WTC11 (cell line): ENCODE results near the gene HSD17B14. TPM values are rescaled to one million over a fixed set of nuclear protein-coding genes. Genes with fewer than 3 reads are reported as not detected.

Experiments
- ATAC-seq: fragments of 200-7000 bp; cut with Tn5 transposase; 2 replicates; pipeline ENCODE4 v1.10.0; 2021; ENCODE audit warnings: mild to moderate bottlenecking, moderate library complexity
- CTCF ChIA-PET: fragments of 300-600 bp; sonication (Branson Sonifier 250); formaldehyde crosslinking; loops from one replicate; lab custom pipeline; 2021; ENCODE audit warnings: antibody characterized with exemption; lab: Charles Lee
- POLR2A ChIA-PET: fragments of 350-600 bp; sonication (Branson Sonifier 250); formaldehyde crosslinking; loops from one replicate; lab custom pipeline; 2021; ENCODE audit warnings: antibody characterized with exemption; lab: Charles Lee
- DNase-seq: peaks from one replicate; pipeline ENCODE4 v3.0.0; 2021; ENCODE audit warnings: low spot score
- H3K27ac Mint-ChIP-seq: 2 replicates; pipeline ENCODE4 v1.8.0; 2021; ENCODE audit warnings: mixed read lengths
- H3K27me3 Mint-ChIP-seq: 2 replicates; pipeline ENCODE4 v1.8.0; 2021; ENCODE audit warnings: low read depth, mild to moderate bottlenecking, moderate library complexity, mixed read lengths
- H3K36me3 Mint-ChIP-seq: 2 replicates; pipeline ENCODE4 v1.8.0; 2021; ENCODE audit warnings: mixed read lengths
- H3K4me1 Mint-ChIP-seq: 2 replicates; pipeline ENCODE4 v1.8.0; 2022; ENCODE audit warnings: mixed read lengths
- H3K4me3 Mint-ChIP-seq: 2 replicates; pipeline ENCODE4 v1.8.0; 2021; ENCODE audit warnings: mild to moderate bottlenecking, moderate library complexity, mixed read lengths
- H3K9me3 Mint-ChIP-seq: 2 replicates; pipeline ENCODE4 v1.8.0; 2021; ENCODE audit warnings: mixed read lengths
- CREM ChIP-seq: sonication (generic); formaldehyde crosslinking; IDR thresholded peaks from 2 replicates; pipeline ENCODE4 v1.8.1; 2022; ENCODE audit warnings: mild to moderate bottlenecking, missing genetic modification reagents, moderate library complexity
- CTCF ChIP-seq: fragments of 200-600 bp; IDR thresholded peaks from 2 replicates; pipeline ENCODE4 v1.8.0; 2022; ENCODE audit warnings: antibody characterized with exemption
- FOXK1 ChIP-seq: sonication (generic); formaldehyde crosslinking; IDR thresholded peaks from 2 replicates; pipeline ENCODE4 v1.8.0; 2022; ENCODE audit warnings: mild to moderate bottlenecking, moderate library complexity, missing genetic modification reagents
- GRHL2 ChIP-seq: fragments of 250-450 bp; sonication (Bioruptor Pico); IDR thresholded peaks from 2 replicates; pipeline ENCODE4 v1.8.0; 2022; ENCODE audit warnings: mild to moderate bottlenecking, moderate library complexity; ENCODE audit not compliant: insufficient replicate concordance, severe bottlenecking
- GTF2I ChIP-seq: fragments of 250-450 bp; sonication (Bioruptor Pico); conservative IDR thresholded peaks from 2 replicates; pipeline ENCODE4 v1.4.0; 2021; ENCODE audit warnings: mild to moderate bottlenecking
- JAZF1 ChIP-seq: fragments of 250-450 bp; sonication (Bioruptor Pico); IDR thresholded peaks from 2 replicates; pipeline ENCODE4 v1.9.0; 2021; ENCODE audit warnings: moderate library complexity, mild to moderate bottlenecking, inconsistent platforms
- KAT7 ChIP-seq: sonication (generic); formaldehyde crosslinking; IDR thresholded peaks from 2 replicates; pipeline ENCODE4 v1.8.1; 2023; ENCODE audit warnings: missing genetic modification reagents, mild to moderate bottlenecking, borderline replicate concordance
- MAX ChIP-seq: sonication (generic); formaldehyde crosslinking; IDR thresholded peaks from 2 replicates; pipeline ENCODE4 v1.8.0; 2022; ENCODE audit warnings: mild to moderate bottlenecking, missing genetic modification reagents
- MLX ChIP-seq: sonication (generic); formaldehyde crosslinking; IDR thresholded peaks from 2 replicates; pipeline ENCODE4 v1.8.1; 2023; ENCODE audit warnings: mild to moderate bottlenecking, missing genetic modification reagents, moderate library complexity
- NFYB ChIP-seq: sonication (generic); formaldehyde crosslinking; conservative IDR thresholded peaks from 2 replicates; pipeline ENCODE4 v1.8.0; 2022; ENCODE audit warnings: low read depth, missing genetic modification reagents
- PRDM15 ChIP-seq: sonication (generic); formaldehyde crosslinking; IDR thresholded peaks from 2 replicates; pipeline ENCODE4 v1.8.0; 2022; ENCODE audit warnings: missing genetic modification reagents
- TEAD1 ChIP-seq: sonication (generic); formaldehyde crosslinking; IDR thresholded peaks from 2 replicates; pipeline ENCODE4 v1.8.0; 2022; ENCODE audit warnings: mild to moderate bottlenecking, missing genetic modification reagents
- TEAD4 ChIP-seq: sonication (generic); formaldehyde crosslinking; IDR thresholded peaks from 2 replicates; pipeline ENCODE4 v1.8.0; 2022; ENCODE audit warnings: mild to moderate bottlenecking, missing genetic modification reagents
- ZBTB43 ChIP-seq: sonication (generic); formaldehyde crosslinking; IDR thresholded peaks from 2 replicates; pipeline ENCODE4 v1.8.1; 2023; ENCODE audit warnings: mild to moderate bottlenecking, missing genetic modification reagents
- ZNF121 ChIP-seq: sonication (generic); formaldehyde crosslinking; IDR thresholded peaks from 2 replicates; pipeline ENCODE4 v1.8.0; 2023; ENCODE audit warnings: missing genetic modification reagents
- ZNF263 ChIP-seq: sonication (generic); formaldehyde crosslinking; IDR thresholded peaks from 2 replicates; pipeline ENCODE4 v1.8.1; 2022; ENCODE audit warnings: low read depth, mild to moderate bottlenecking, moderate library complexity, missing genetic modification reagents
- ZNF423 ChIP-seq: fragments of 250-450 bp; sonication (Bioruptor Pico); IDR thresholded peaks from 2 replicates; pipeline ENCODE4 v2.1.2; 2022; ENCODE audit warnings: mild to moderate bottlenecking, moderate library complexity
- ZNF532 ChIP-seq: fragments of 250-450 bp; sonication (Bioruptor Pico); IDR thresholded peaks from 2 replicates; pipeline ENCODE4 v1.9.0; 2021; ENCODE audit warnings: mild to moderate bottlenecking, borderline replicate concordance
- total RNA-seq: library from RNA; stranded (reverse); gene quantifications from 3 replicates; pipeline ENCODE4 v1.2.3, GENCODE V29; 2021
- TF ChIP-seq, protein P1 (sequence below): sonication (generic); formaldehyde crosslinking; IDR thresholded peaks from 2 replicates; pipeline ENCODE4 v1.8.1; 2023; ENCODE audit warnings: mild to moderate bottlenecking, missing genetic modification reagents
- TF ChIP-seq, protein P2 (sequence below): fragments of 250-450 bp; sonication (Bioruptor Pico); IDR thresholded peaks from 2 replicates; pipeline ENCODE4 v1.8.0; 2021; ENCODE audit warnings: mild to moderate bottlenecking

The HSD17B14 gene
- total RNA-seq, 1 experiment from 2014 or later: 11.4 TPM

DNA sequence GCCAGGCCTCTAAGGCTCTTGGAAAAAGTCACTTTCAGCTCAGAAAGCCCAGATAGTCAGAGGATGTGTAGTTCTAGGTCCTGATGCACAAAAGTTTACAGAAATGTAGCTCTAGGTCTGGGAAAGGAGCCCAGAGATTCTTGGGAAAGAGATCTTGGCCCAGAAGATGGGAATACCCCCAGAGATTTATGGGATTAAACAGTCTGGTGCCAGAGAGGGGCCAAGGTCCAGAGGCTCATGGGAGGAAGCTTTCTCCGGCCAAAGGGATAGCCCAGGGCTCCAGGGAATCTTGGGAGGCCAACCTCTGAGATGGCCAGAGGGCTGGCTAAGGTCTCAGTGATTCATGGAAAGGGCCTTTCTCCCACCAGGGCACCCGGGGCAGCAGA lies 40.6 kb downstream of the HSD17B14 start (continued):
- TF ChIP-seq, protein P1, sequence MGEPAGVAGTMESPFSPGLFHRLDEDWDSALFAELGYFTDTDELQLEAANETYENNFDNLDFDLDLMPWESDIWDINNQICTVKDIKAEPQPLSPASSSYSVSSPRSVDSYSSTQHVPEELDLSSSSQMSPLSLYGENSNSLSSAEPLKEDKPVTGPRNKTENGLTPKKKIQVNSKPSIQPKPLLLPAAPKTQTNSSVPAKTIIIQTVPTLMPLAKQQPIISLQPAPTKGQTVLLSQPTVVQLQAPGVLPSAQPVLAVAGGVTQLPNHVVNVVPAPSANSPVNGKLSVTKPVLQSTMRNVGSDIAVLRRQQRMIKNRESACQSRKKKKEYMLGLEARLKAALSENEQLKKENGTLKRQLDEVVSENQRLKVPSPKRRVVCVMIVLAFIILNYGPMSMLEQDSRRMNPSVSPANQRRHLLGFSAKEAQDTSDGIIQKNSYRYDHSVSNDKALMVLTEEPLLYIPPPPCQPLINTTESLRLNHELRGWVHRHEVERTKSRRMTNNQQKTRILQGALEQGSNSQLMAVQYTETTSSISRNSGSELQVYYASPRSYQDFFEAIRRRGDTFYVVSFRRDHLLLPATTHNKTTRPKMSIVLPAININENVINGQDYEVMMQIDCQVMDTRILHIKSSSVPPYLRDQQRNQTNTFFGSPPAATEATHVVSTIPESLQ (CRISPR knock-in tag): no peak
- no peak for TF ChIP-seq FOXK1 (CRISPR knock-in tag)
- TF ChIP-seq CTCF: no peak
- no peak for TF ChIP-seq ZBTB43
- no peak for TF ChIP-seq GRHL2 (CRISPR knock-in tag)
- no peak for TF ChIP-seq TEAD4
- TF ChIP-seq GTF2I: no peak
- no peak for TF ChIP-seq ZNF423 (CRISPR knock-in tag)
- TF ChIP-seq ZNF532: no peak
- TF ChIP-seq PRDM15 (CRISPR knock-in tag): no peak
- no peak for TF ChIP-seq JAZF1 (CRISPR knock-in tag)

- ChIA-PET CTCF (interaction anchor here (0.5 to 6.7 kb wide), 54 partner anchors 8 to 404 kb away, joined by 3 to 132 read pairs (median 5); partner anchors contain the start of genes BCAT2, CA11, GYS1 and HSD17B14), POLR2A (interaction anchor here (0.5 to 1.6 kb wide), 9 partner anchors 11 to 899 kb away, joined by 3 to 11 read pairs (median 3); no protein-coding TSS in a partner anchor)
- Mint-ChIP-seq H3K9me3 (no peaks in the 10 kb centered on the region), H3K4me3 (peak overlapping the region; percentile 96), H3K27ac (peak overlapping the region; percentile 98), H3K27me3 (no peaks in the 10 kb centered on the region; the same call in none of the 2 replicates), H3K4me1 (peaks cover 18% of the 10 kb centered on the region), H3K36me3 (no peaks in the 10 kb centered on the region)
- peak; percentile 94 for DNase-seq
- ATAC-seq: peak; percentile 96
- TF ChIP-seq ZNF263 (CRISPR knock-in tag) (no peak), KAT7 (CRISPR knock-in tag) (no peak), NFYB (CRISPR knock-in tag) (no peak), MAX (0 out of 2 replicates have a peak, but pooled peaks have one; percentile 31), CREM (CRISPR knock-in tag) (0 out of 2 replicates have a peak, but pooled peaks have one; percentile 36), ZNF121 (CRISPR knock-in tag) (0 out of 2 replicates have a peak, but pooled peaks have one; percentile 11), MLX (no peak), TEAD1 (CRISPR knock-in tag) (peak; percentile 70)
- TF ChIP-seq, protein P2, sequence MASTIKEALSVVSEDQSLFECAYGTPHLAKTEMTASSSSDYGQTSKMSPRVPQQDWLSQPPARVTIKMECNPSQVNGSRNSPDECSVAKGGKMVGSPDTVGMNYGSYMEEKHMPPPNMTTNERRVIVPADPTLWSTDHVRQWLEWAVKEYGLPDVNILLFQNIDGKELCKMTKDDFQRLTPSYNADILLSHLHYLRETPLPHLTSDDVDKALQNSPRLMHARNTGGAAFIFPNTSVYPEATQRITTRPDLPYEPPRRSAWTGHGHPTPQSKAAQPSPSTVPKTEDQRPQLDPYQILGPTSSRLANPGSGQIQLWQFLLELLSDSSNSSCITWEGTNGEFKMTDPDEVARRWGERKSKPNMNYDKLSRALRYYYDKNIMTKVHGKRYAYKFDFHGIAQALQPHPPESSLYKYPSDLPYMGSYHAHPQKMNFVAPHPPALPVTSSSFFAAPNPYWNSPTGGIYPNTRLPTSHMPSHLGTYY (CRISPR knock-in tag): no peak
These were observed 41.1 kb downstream of the HSD17B14 start for GRCh38 chr19:48795055-48795684.
